Measurements from ENCODE around the gene MPZL3. TPM values are rescaled to one million over a fixed set of nuclear protein-coding genes. Genes with fewer than 3 reads are reported as not detected.

MPZL3 gene
- total RNA-seq, 1 donor from 2014 or later = 8.5 TPM

DNA sequence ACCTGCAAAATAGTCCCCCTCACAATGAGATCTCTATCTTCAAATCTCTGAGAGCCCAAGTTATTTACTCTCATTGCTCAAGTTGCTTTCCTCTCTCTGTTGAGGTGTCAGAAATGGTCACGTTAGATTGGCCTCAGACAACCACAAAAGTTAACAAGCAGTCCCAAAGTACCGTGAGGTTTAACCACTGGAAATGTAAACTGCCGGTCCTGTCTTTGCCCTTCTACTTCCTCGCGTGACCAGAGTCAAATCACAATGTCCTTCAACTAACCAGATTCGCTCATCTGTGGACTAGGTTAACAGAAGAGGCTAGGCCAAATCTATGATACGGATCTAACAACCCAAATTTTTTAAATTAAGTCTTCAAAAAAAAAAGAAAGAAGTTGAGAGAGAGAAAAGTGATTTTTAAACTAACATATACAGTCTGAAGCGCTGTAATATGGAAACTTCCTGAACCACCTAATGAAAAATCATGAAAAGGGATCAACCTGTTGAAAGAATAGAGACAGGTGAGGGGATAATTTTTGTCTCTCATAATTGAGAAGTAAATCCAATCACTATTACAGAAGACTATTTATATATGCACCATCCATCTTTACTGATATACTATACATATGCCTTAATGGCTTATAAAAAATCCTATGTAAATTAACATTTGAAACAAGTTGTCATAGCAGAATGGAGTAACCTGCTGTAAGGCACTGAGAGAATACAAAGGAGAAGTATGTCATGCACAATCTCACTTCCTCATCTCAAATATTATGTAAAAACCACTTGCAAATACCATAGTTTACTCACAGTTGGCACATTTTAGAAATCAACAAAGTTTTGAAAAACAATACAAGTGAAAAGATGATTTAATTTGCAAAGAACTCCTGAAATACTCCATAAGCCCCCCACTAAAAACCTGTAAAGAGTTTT lies 24.0 kb downstream of the MPZL3 start:
- Mint-ChIP-seq H3K4me3 (ENCODE audit: unreplicated experiment) (no peak overlapping the region), H3K9me3 (ENCODE audit: unreplicated experiment) (no peaks in the 10 kb centered on the region), H3K27me3 (ENCODE audit: low read depth, unreplicated experiment) (peaks cover 9% of the 10 kb centered on the region), H3K27ac (ENCODE audit: unreplicated experiment) (no peak overlapping the region), H3K4me1 (ENCODE audit: low read depth, unreplicated experiment) (no peaks in the 10 kb centered on the region), H3K36me3 (ENCODE audit: low read depth, unreplicated experiment) (peaks cover 3% of the 10 kb centered on the region)
- Histone ChIP-seq H3K4me1 (ENCODE audit: insufficient read depth, low read length) (no peaks in the 10 kb centered on the region), H3K4me3 (ENCODE audit: insufficient read depth, low read depth, low read length) (no peak overlapping the region), H2AFZ (ENCODE audit: low read depth, low read length) (no peak overlapping the region), H3K9me3 (ENCODE audit: insufficient read depth, low read depth, low read length) (no peaks in the 10 kb centered on the region), H3K9ac (ENCODE audit: low read length) (no peak overlapping the region), H4K20me1 (ENCODE audit: insufficient read depth, low read length) (no peaks in the 10 kb centered on the region), H3K36me3 (ENCODE audit: insufficient read depth, low read length) (no peaks in the 10 kb centered on the region), H3K27me3 (ENCODE audit: insufficient read depth, low read length) (peaks cover 4% of the 10 kb centered on the region), H3K27ac (ENCODE audit: low read depth, low read length) (no peak overlapping the region), H3K79me2 (ENCODE audit: insufficient read depth, low read length) (no peaks in the 10 kb centered on the region), H3K4me2 (ENCODE audit: low read length) (no peak overlapping the region)
- DNase-seq (ENCODE audit: low read depth) = no peak
- FAIRE-seq = no peak
- TF ChIP-seq EZH2 (IDR thresholded peaks at IDR 0.05; ENCODE audit: insufficient read depth, low read length) = no peak
- TF ChIP-seq, protein P1, sequence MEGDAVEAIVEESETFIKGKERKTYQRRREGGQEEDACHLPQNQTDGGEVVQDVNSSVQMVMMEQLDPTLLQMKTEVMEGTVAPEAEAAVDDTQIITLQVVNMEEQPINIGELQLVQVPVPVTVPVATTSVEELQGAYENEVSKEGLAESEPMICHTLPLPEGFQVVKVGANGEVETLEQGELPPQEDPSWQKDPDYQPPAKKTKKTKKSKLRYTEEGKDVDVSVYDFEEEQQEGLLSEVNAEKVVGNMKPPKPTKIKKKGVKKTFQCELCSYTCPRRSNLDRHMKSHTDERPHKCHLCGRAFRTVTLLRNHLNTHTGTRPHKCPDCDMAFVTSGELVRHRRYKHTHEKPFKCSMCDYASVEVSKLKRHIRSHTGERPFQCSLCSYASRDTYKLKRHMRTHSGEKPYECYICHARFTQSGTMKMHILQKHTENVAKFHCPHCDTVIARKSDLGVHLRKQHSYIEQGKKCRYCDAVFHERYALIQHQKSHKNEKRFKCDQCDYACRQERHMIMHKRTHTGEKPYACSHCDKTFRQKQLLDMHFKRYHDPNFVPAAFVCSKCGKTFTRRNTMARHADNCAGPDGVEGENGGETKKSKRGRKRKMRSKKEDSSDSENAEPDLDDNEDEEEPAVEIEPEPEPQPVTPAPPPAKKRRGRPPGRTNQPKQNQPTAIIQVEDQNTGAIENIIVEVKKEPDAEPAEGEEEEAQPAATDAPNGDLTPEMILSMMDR (IDR thresholded peaks at IDR 0.05; ENCODE audit: insufficient read depth, low read depth, low read length) = no peak

DNA sequence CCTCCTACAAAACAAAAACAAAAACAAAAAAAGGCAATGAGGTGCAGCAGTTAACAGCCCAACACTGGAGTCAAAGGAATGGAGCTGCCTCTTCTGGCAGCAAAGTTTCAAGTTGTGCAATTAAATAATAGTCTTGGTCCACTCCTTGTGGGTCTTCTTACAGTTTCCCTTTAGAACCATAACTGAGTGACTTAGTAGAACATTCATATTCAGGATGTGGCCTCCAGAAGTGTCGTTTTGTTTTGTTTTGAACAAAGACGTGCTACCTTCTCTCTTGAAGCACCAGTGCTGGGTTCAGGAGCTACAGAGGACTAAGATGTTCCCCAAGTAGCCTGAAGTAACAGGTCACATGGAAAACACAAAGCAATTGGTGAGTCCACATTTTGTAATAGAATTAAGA lies 25.4 kb downstream of the MPZL3 start:
- Histone ChIP-seq H3K4me2 (ENCODE audit: low read length) (no peak overlapping the region), H3K27me3 (ENCODE audit: insufficient read depth, low read length) (peaks cover 6% of the 10 kb centered on the region), H3K79me2 (ENCODE audit: insufficient read depth, low read length) (no peaks in the 10 kb centered on the region), H4K20me1 (ENCODE audit: insufficient read depth, low read length) (no peaks in the 10 kb centered on the region), H3K27ac (ENCODE audit: low read depth, low read length) (no peak overlapping the region), H3K4me1 (ENCODE audit: insufficient read depth, low read length) (no peaks in the 10 kb centered on the region), H3K4me3 (ENCODE audit: insufficient read depth, low read depth, low read length) (no peak overlapping the region), H3K9me3 (ENCODE audit: insufficient read depth, low read depth, low read length) (no peaks in the 10 kb centered on the region), H2AFZ (ENCODE audit: low read depth, low read length) (no peak overlapping the region), H3K9ac (ENCODE audit: low read length) (no peak overlapping the region), H3K36me3 (ENCODE audit: insufficient read depth, low read length) (no peaks in the 10 kb centered on the region)
- no peak for DNase-seq (ENCODE audit: low read depth)
- Mint-ChIP-seq H3K4me1 (ENCODE audit: low read depth, unreplicated experiment) (no peaks in the 10 kb centered on the region), H3K36me3 (ENCODE audit: low read depth, unreplicated experiment) (peaks cover 3% of the 10 kb centered on the region), H3K27me3 (ENCODE audit: low read depth, unreplicated experiment) (peaks cover 9% of the 10 kb centered on the region), H3K9me3 (ENCODE audit: unreplicated experiment) (no peaks in the 10 kb centered on the region), H3K4me3 (ENCODE audit: unreplicated experiment) (no peak overlapping the region), H3K27ac (ENCODE audit: unreplicated experiment) (no peak overlapping the region)
- FAIRE-seq = no peak
- no peak for TF ChIP-seq EZH2 (IDR thresholded peaks at IDR 0.05; ENCODE audit: insufficient read depth, low read length)
- TF ChIP-seq, protein P1 (IDR thresholded peaks at IDR 0.05; ENCODE audit: insufficient read depth, low read depth, low read length) = no peak

DNA sequence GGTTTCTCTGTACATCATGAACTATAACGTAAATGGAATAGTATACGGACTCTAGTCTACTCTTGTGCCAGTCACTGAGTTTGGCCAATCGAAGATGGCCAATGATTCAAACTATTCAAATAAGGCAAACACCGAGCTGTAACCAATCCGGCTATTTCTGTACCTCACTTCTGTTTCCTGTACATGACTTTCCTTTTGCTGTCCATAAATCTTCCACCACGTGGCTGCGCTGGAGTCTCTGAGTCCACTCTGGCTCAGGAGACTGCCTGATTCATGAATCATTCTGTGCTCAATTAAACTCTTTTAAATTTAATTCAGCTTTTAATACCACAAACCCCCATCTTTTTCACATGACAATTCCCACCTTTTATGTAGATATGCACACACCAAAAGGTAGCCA lies 25.9 kb downstream of the MPZL3 start:
- H3K27ac Mint-ChIP-seq (ENCODE audit: unreplicated experiment) = no peak overlapping the region
- no peaks in the 10 kb centered on the region for H4K20me1 ChIP-seq (ENCODE audit: insufficient read depth, low read length)
- H3K36me3 ChIP-seq (ENCODE audit: insufficient read depth, low read length) = no peaks in the 10 kb centered on the region
- no peaks in the 10 kb centered on the region for H3K4me1 Mint-ChIP-seq (ENCODE audit: low read depth, unreplicated experiment)
- no peak overlapping the region for H3K4me3 Mint-ChIP-seq (ENCODE audit: unreplicated experiment)
- TF ChIP-seq EZH2 (IDR thresholded peaks at IDR 0.05; ENCODE audit: insufficient read depth, low read length) = no peak
- TF ChIP-seq, protein P1 (IDR thresholded peaks at IDR 0.05; ENCODE audit: insufficient read depth, low read depth, low read length) = no peak
- H3K4me3 ChIP-seq (ENCODE audit: insufficient read depth, low read depth, low read length) = no peak overlapping the region
- no peak overlapping the region for H2AFZ ChIP-seq (ENCODE audit: low read depth, low read length)
- FAIRE-seq = no peak
- H3K36me3 Mint-ChIP-seq (ENCODE audit: low read depth, unreplicated experiment) = peaks cover 3% of the 10 kb centered on the region
- H3K4me1 ChIP-seq (ENCODE audit: insufficient read depth, low read length) = no peaks in the 10 kb centered on the region
- peaks cover 9% of the 10 kb centered on the region for H3K27me3 Mint-ChIP-seq (ENCODE audit: low read depth, unreplicated experiment)
- H3K9me3 Mint-ChIP-seq (ENCODE audit: unreplicated experiment) = no peaks in the 10 kb centered on the region
- no peak overlapping the region for H3K4me2 ChIP-seq (ENCODE audit: low read length)
- H3K9ac ChIP-seq (ENCODE audit: low read length) = no peak overlapping the region
- H3K79me2 ChIP-seq (ENCODE audit: insufficient read depth, low read length) = no peaks in the 10 kb centered on the region
- DNase-seq (ENCODE audit: low read depth) = peak; percentile 4
- H3K27ac ChIP-seq (ENCODE audit: low read depth, low read length) = no peak overlapping the region
- no peaks in the 10 kb centered on the region for H3K9me3 ChIP-seq (ENCODE audit: insufficient read depth, low read depth, low read length)
- H3K27me3 ChIP-seq (ENCODE audit: insufficient read depth, low read length) = peaks cover 6% of the 10 kb centered on the region

Measured in astrocyte (in vitro differentiated cells and primary cell).